WTC11 (cell line): ENCODE measurements around the gene TNK1. TPM values are rescaled to one million over a fixed set of nuclear protein-coding genes. Genes with fewer than 3 reads are reported as not detected.
"Not testable (repeated sequence)": the region's sequence is repeated elsewhere in the genome, so short reads cannot be mapped to it uniquely, and the experiment has no call there.

ENCODE experiments used
- ATAC-seq: fragments of 200-7000 bp; cut with Tn5 transposase; 2 replicates; pipeline ENCODE4 v1.10.0; 2021; ENCODE audit warnings: mild to moderate bottlenecking, moderate library complexity
- CTCF ChIA-PET: fragments of 300-600 bp; sonication (Branson Sonifier 250); formaldehyde crosslinking; loops from one replicate; lab custom pipeline; 2021; ENCODE audit warnings: antibody characterized with exemption; lab: Charles Lee
- POLR2A ChIA-PET: fragments of 350-600 bp; sonication (Branson Sonifier 250); formaldehyde crosslinking; loops from one replicate; lab custom pipeline; 2021; ENCODE audit warnings: antibody characterized with exemption; lab: Charles Lee
- DNase-seq: peaks from one replicate; pipeline ENCODE4 v3.0.0; 2021; ENCODE audit warnings: low spot score
- H3K27ac Mint-ChIP-seq: 2 replicates; pipeline ENCODE4 v1.8.0; 2021; ENCODE audit warnings: mixed read lengths
- H3K27me3 Mint-ChIP-seq: 2 replicates; pipeline ENCODE4 v1.8.0; 2021; ENCODE audit warnings: low read depth, mild to moderate bottlenecking, moderate library complexity, mixed read lengths
- H3K36me3 Mint-ChIP-seq: 2 replicates; pipeline ENCODE4 v1.8.0; 2021; ENCODE audit warnings: mixed read lengths
- H3K4me1 Mint-ChIP-seq: 2 replicates; pipeline ENCODE4 v1.8.0; 2022; ENCODE audit warnings: mixed read lengths
- H3K4me3 Mint-ChIP-seq: 2 replicates; pipeline ENCODE4 v1.8.0; 2021; ENCODE audit warnings: mild to moderate bottlenecking, moderate library complexity, mixed read lengths
- H3K9me3 Mint-ChIP-seq: 2 replicates; pipeline ENCODE4 v1.8.0; 2021; ENCODE audit warnings: mixed read lengths
- ATF3 ChIP-seq: sonication (generic); formaldehyde crosslinking; conservative IDR thresholded peaks from 2 replicates; pipeline ENCODE4 v1.8.1; 2022; ENCODE audit warnings: mild to moderate bottlenecking, missing genetic modification reagents
- ATF6 ChIP-seq: sonication (generic); formaldehyde crosslinking; IDR thresholded peaks from 2 replicates; pipeline ENCODE4 v1.8.1; 2023; ENCODE audit warnings: mild to moderate bottlenecking, missing genetic modification reagents
- CBFB ChIP-seq: sonication (generic); formaldehyde crosslinking; IDR thresholded peaks from 2 replicates; pipeline ENCODE4 v1.8.1; 2022; ENCODE audit warnings: mild to moderate bottlenecking, low read depth, missing genetic modification reagents
- CREM ChIP-seq: sonication (generic); formaldehyde crosslinking; IDR thresholded peaks from 2 replicates; pipeline ENCODE4 v1.8.1; 2022; ENCODE audit warnings: mild to moderate bottlenecking, missing genetic modification reagents, moderate library complexity
- ERG ChIP-seq: fragments of 250-450 bp; sonication (Bioruptor Pico); IDR thresholded peaks from 2 replicates; pipeline ENCODE4 v1.8.0; 2021; ENCODE audit warnings: mild to moderate bottlenecking
- ETV6 ChIP-seq: sonication (generic); formaldehyde crosslinking; IDR thresholded peaks from 2 replicates; pipeline ENCODE4 v1.8.1; 2022; ENCODE audit warnings: mild to moderate bottlenecking, missing genetic modification reagents
- GTF2I ChIP-seq: fragments of 250-450 bp; sonication (Bioruptor Pico); conservative IDR thresholded peaks from 2 replicates; pipeline ENCODE4 v1.4.0; 2021; ENCODE audit warnings: mild to moderate bottlenecking
- HMGA2 ChIP-seq: fragments of 250-450 bp; sonication (Bioruptor Pico); IDR thresholded peaks from 2 replicates; pipeline ENCODE4 v1.4.0; 2021; ENCODE audit warnings: mild to moderate bottlenecking, moderate library complexity
- TEAD4 ChIP-seq: sonication (generic); formaldehyde crosslinking; IDR thresholded peaks from 2 replicates; pipeline ENCODE4 v1.8.0; 2022; ENCODE audit warnings: mild to moderate bottlenecking, missing genetic modification reagents
- ZMAT4 ChIP-seq: fragments of 250-450 bp; sonication (Bioruptor Pico); IDR thresholded peaks from 2 replicates; pipeline ENCODE4 v1.9.0; 2021; ENCODE audit warnings: mild to moderate bottlenecking
- ZNF121 ChIP-seq: sonication (generic); formaldehyde crosslinking; IDR thresholded peaks from 2 replicates; pipeline ENCODE4 v1.8.0; 2023; ENCODE audit warnings: missing genetic modification reagents
- ZNF317 ChIP-seq: sonication (generic); formaldehyde crosslinking; IDR thresholded peaks from 2 replicates; pipeline ENCODE4 v1.8.1; 2023; ENCODE audit warnings: low read depth, mild to moderate bottlenecking, moderate library complexity, missing genetic modification reagents, borderline replicate concordance
- ZNF425 ChIP-seq: fragments of 250-450 bp; sonication (Bioruptor Pico); conservative IDR thresholded peaks from 2 replicates; pipeline ENCODE4 v1.9.0; 2021; ENCODE audit warnings: mild to moderate bottlenecking
- total RNA-seq: library from RNA; stranded (reverse); gene quantifications from 3 replicates; pipeline ENCODE4 v1.2.3, GENCODE V29; 2021
- TF ChIP-seq, protein P1 (sequence below): sonication (generic); formaldehyde crosslinking; IDR thresholded peaks from 2 replicates; pipeline ENCODE4 v1.8.0; 2023; ENCODE audit warnings: missing genetic modification reagents, mild to moderate bottlenecking, borderline replicate concordance
- TF ChIP-seq, protein P2 (sequence below): sonication (generic); formaldehyde crosslinking; IDR thresholded peaks from 2 replicates; pipeline ENCODE4 v1.8.1; 2023; ENCODE audit warnings: mild to moderate bottlenecking, missing genetic modification reagents
- TF ChIP-seq, protein P3 (sequence below): sonication (generic); formaldehyde crosslinking; conservative IDR thresholded peaks from 2 replicates; pipeline ENCODE4 v1.8.1; 2023; ENCODE audit warnings: mild to moderate bottlenecking, low read depth, missing genetic modification reagents, moderate library complexity

TNK1 gene
- total RNA-seq, 1 experiment from 2014 or later = 9.3 TPM

DNA sequence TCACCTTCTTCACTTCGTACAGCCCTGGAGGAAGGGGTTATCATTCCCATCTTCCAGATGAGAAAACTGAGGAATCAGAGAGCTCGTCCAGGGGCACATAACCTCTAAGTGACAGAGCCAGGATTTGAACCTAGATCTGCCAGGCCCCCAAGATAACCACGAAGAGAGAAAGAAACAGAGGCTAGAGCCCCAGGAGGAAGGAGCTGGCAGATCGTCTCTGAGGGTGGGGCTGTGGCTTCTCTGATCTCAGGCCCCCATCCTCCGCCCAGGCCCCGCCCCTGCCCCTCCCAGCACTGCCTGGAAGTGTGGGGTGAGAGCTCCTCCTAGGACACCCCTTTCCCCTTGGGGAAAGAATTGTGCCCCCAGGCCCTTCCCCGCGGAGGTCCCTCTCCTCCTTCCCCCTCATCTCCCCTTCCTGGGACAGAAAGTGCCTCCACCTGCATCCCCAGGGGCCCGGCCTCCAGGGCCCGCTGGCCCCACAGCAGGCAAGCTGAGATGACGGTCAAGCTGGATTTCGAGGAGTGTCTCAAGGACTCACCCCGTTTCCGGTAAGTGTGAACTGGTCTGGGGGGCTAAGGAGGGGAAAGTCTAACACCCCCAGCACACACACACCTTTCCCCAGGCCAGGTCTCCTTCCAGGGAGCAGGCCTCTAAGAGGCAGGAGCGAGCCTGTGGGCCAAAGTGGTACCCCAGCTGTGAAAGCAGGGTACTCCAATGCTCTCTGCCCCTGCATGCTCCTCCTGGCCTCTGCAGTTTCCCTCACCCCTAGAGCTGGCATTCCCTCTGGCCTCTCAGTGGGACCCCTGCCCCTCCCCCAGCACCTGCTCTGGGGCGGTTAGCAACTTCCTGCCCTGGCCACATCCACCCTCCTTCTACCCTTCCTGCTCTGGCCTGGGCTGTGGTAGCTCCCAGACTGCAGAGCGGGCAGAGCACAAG is 44.4 kb upstream of the TNK1 start, which contains the start of gene ACAP1 (continued):
- TF ChIP-seq, protein P1, sequence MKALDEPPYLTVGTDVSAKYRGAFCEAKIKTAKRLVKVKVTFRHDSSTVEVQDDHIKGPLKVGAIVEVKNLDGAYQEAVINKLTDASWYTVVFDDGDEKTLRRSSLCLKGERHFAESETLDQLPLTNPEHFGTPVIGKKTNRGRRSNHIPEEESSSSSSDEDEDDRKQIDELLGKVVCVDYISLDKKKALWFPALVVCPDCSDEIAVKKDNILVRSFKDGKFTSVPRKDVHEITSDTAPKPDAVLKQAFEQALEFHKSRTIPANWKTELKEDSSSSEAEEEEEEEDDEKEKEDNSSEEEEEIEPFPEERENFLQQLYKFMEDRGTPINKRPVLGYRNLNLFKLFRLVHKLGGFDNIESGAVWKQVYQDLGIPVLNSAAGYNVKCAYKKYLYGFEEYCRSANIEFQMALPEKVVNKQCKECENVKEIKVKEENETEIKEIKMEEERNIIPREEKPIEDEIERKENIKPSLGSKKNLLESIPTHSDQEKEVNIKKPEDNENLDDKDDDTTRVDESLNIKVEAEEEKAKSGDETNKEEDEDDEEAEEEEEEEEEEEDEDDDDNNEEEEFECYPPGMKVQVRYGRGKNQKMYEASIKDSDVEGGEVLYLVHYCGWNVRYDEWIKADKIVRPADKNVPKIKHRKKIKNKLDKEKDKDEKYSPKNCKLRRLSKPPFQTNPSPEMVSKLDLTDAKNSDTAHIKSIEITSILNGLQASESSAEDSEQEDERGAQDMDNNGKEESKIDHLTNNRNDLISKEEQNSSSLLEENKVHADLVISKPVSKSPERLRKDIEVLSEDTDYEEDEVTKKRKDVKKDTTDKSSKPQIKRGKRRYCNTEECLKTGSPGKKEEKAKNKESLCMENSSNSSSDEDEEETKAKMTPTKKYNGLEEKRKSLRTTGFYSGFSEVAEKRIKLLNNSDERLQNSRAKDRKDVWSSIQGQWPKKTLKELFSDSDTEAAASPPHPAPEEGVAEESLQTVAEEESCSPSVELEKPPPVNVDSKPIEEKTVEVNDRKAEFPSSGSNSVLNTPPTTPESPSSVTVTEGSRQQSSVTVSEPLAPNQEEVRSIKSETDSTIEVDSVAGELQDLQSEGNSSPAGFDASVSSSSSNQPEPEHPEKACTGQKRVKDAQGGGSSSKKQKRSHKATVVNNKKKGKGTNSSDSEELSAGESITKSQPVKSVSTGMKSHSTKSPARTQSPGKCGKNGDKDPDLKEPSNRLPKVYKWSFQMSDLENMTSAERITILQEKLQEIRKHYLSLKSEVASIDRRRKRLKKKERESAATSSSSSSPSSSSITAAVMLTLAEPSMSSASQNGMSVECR = peak; percentile 62; the same call in 1 of the 2 replicates
- TF ChIP-seq, protein P2, sequence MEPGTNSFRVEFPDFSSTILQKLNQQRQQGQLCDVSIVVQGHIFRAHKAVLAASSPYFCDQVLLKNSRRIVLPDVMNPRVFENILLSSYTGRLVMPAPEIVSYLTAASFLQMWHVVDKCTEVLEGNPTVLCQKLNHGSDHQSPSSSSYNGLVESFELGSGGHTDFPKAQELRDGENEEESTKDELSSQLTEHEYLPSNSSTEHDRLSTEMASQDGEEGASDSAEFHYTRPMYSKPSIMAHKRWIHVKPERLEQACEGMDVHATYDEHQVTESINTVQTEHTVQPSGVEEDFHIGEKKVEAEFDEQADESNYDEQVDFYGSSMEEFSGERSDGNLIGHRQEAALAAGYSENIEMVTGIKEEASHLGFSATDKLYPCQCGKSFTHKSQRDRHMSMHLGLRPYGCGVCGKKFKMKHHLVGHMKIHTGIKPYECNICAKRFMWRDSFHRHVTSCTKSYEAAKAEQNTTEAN = peak; percentile 60; the same call in 1 of the 2 replicates
- peak; percentile 79; the same call in 1 of the 2 replicates for TF ChIP-seq ZNF121 (CRISPR knock-in tag)
- peak; percentile 73 for TF ChIP-seq ETV6 (CRISPR knock-in tag)
- TF ChIP-seq ZNF425 (CRISPR knock-in tag) = no peak

- H3K27me3 Mint-ChIP-seq, H3K36me3 Mint-ChIP-seq, DNase-seq, H3K9me3 Mint-ChIP-seq, ATAC-seq: not testable (repeated sequence)
- peaks cover 28% of the 10 kb centered on the region for H3K4me1 Mint-ChIP-seq
- CTCF ChIA-PET = interaction anchor here (1.0 to 2.8 kb wide), 15 partner anchors 8 to 320 kb away, joined by 3 to 20 read pairs (median 8); partner anchors contain the start of genes KCTD11, PLSCR3, SLC2A4 and TMEM102
- POLR2A ChIA-PET = interaction anchor here (1.1 to 2.5 kb wide), 5 partner anchors 12 to 302 kb away, joined by 3 to 22 read pairs (median 5); partner anchors contain the start of genes GPS2 and SLC16A13
- peak overlapping the region; percentile 98 for H3K27ac Mint-ChIP-seq
- H3K4me3 Mint-ChIP-seq = peak overlapping the region; percentile 60
These were observed 43.3 kb upstream of the TNK1 start for GRCh38 chr17:7337600-7337999.

GRCh38 chr17:7340179-7340578 is 40.7 kb upstream of the TNK1 start:
- CTCF ChIA-PET = no interaction called here
- POLR2A ChIA-PET = no interaction called here
- no peak overlapping the region for H3K4me3 Mint-ChIP-seq
- no peak overlapping the region for H3K27ac Mint-ChIP-seq
- peaks cover 26% of the 10 kb centered on the region for H3K4me1 Mint-ChIP-seq
- ATAC-seq = no peak
- H3K27me3 Mint-ChIP-seq = no peaks in the 10 kb centered on the region
- peaks cover 6% of the 10 kb centered on the region; the same call in 1 of the 2 replicates for H3K36me3 Mint-ChIP-seq
- H3K9me3 Mint-ChIP-seq = no peaks in the 10 kb centered on the region
- DNase-seq = no peak
- TF ChIP-seq ZNF317 (CRISPR knock-in tag) = no peak
- no peak for TF ChIP-seq CBFB (CRISPR knock-in tag)
- TF ChIP-seq TEAD4 = no peak
- TF ChIP-seq ERG = no peak
- TF ChIP-seq GTF2I (CRISPR knock-in tag) = no peak
- TF ChIP-seq HMGA2 (CRISPR knock-in tag) = no peak
- TF ChIP-seq, protein P3, sequence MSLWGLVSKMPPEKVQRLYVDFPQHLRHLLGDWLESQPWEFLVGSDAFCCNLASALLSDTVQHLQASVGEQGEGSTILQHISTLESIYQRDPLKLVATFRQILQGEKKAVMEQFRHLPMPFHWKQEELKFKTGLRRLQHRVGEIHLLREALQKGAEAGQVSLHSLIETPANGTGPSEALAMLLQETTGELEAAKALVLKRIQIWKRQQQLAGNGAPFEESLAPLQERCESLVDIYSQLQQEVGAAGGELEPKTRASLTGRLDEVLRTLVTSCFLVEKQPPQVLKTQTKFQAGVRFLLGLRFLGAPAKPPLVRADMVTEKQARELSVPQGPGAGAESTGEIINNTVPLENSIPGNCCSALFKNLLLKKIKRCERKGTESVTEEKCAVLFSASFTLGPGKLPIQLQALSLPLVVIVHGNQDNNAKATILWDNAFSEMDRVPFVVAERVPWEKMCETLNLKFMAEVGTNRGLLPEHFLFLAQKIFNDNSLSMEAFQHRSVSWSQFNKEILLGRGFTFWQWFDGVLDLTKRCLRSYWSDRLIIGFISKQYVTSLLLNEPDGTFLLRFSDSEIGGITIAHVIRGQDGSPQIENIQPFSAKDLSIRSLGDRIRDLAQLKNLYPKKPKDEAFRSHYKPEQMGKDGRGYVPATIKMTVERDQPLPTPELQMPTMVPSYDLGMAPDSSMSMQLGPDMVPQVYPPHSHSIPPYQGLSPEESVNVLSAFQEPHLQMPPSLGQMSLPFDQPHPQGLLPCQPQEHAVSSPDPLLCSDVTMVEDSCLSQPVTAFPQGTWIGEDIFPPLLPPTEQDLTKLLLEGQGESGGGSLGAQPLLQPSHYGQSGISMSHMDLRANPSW (CRISPR knock-in tag) = no peak
- no peak for TF ChIP-seq CREM (CRISPR knock-in tag)
- no peak for TF ChIP-seq ZMAT4 (CRISPR knock-in tag)
- no peak for TF ChIP-seq ATF3
- TF ChIP-seq ATF6 (CRISPR knock-in tag) = no peak
